Type B pancreatic cell (in vitro differentiated cells): ENCODE results near the gene B4GALT6. TPM values are rescaled to one million over a fixed set of nuclear protein-coding genes. Genes with fewer than 3 reads are reported as not detected.

Source experiments
- DNase-seq: peaks from one replicate; pipeline ENCODE4 v3.0.0; 2021; ENCODE audit warnings: mixed read lengths; ENCODE audit not compliant: unreplicated experiment; ENCODE audit errors: extremely low spot score
- H3K27ac Mint-ChIP-seq: 2 replicates; pipeline ENCODE4 v1.8.0; 2021; ENCODE audit warnings: mild to moderate bottlenecking, mixed read lengths
- H3K27me3 Mint-ChIP-seq: 2 replicates; pipeline ENCODE4 v1.8.0; 2021; ENCODE audit warnings: mixed read lengths
- H3K36me3 Mint-ChIP-seq: 2 replicates; pipeline ENCODE4 v1.8.0; 2021; ENCODE audit warnings: mixed read lengths
- H3K4me1 Mint-ChIP-seq: one replicate; pipeline ENCODE4 v1.8.0; 2021; ENCODE audit warnings: mixed read lengths; ENCODE audit not compliant: unreplicated experiment
- H3K4me3 Mint-ChIP-seq: 2 replicates; pipeline ENCODE4 v1.8.0; 2021; ENCODE audit warnings: mild to moderate bottlenecking, mixed read lengths
- H3K9me3 Mint-ChIP-seq: 2 replicates; pipeline ENCODE4 v1.8.0; 2021; ENCODE audit warnings: mixed read lengths
- total RNA-seq: library from RNA; stranded (reverse); gene quantifications from 2 replicates; pipeline ENCODE4 v1.2.1, GENCODE V29; 2021; ENCODE audit warnings: low replicate concordance
- TF ChIP-seq, protein P1 (sequence below): fragments of 200-600 bp; sonication (generic); conservative IDR thresholded peaks from 2 replicates; pipeline ENCODE4 v1.5.0; 2021; ENCODE audit warnings: antibody characterized with exemption, mild to moderate bottlenecking

Gene B4GALT6
- total RNA-seq, 1 donor from 2014 or later: 35.9 TPM

DNA sequence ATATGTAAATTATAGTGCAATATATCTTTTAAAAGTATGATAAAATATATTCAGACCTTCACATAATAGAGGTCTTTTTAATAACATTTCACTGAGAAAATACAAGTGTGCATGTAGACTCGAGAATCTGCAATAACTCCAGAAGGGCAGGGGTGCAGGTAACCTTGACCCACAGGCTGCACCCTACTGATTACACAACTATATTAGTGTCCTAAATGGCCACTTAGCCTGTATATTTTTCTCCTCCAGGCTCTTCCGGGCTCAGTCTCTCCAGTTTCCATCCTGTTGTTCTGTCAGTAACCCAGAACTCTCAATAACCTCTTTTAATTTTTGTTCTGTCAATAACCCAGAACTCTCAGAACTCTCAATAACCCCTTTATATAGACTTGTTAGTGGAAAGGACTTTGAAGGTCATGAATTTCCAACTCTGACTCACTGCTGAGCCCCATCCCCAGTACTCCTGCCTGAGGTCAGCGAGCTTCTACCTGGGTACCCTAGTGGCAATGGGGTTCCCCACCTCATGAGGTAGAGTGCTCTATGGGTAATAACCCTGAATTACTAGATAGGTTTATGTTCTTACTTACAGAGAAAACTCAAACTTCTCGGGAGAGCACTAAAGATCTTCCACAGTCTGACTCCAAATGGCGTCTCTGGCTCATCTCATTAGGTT lies 101.1 kb downstream of the B4GALT6 start:
- Mint-ChIP-seq H3K9me3 (peaks cover 2% of the 10 kb centered on the region), H3K4me1 (peaks cover 3% of the 10 kb centered on the region), H3K27me3 (no peaks in the 10 kb centered on the region), H3K36me3 (no peaks in the 10 kb centered on the region), H3K27ac (no peak overlapping the region), H3K4me3 (no peak overlapping the region)
- DNase-seq: no peak
- TF ChIP-seq, protein P1, sequence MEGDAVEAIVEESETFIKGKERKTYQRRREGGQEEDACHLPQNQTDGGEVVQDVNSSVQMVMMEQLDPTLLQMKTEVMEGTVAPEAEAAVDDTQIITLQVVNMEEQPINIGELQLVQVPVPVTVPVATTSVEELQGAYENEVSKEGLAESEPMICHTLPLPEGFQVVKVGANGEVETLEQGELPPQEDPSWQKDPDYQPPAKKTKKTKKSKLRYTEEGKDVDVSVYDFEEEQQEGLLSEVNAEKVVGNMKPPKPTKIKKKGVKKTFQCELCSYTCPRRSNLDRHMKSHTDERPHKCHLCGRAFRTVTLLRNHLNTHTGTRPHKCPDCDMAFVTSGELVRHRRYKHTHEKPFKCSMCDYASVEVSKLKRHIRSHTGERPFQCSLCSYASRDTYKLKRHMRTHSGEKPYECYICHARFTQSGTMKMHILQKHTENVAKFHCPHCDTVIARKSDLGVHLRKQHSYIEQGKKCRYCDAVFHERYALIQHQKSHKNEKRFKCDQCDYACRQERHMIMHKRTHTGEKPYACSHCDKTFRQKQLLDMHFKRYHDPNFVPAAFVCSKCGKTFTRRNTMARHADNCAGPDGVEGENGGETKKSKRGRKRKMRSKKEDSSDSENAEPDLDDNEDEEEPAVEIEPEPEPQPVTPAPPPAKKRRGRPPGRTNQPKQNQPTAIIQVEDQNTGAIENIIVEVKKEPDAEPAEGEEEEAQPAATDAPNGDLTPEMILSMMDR: no peak

DNA sequence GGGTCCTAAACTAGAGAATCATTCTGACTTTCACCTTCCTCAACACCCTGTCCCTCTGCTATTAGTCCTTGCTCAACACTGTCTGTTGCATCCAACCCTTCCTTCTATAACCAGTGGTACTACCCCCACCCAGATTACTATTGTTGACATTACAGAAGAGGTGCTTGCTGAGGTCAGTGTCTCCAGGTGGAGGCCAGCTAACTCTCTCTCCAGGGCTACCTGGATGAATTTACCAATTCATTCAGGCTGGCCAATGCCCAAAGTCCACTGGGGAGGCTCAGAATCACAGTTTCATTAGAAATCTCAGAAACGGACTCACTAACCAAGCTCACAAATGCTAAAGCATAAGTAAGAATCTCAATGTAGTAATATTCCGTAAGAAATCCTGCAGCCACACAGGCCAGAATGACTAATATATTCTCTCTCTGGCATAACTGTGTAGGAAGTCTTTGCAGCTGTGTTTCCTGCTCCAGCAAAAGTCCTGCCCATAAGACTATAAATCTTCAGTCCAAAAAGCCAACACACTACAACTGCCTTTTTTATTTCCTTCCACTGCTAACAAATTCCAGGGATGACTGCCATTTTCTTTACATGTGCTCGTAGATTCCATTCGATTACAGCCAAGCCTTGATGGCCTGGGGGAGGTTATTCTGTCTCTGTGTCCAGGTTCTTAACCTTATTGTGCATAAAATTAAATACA lies 102.7 kb downstream of the B4GALT6 start:
- H3K27ac Mint-ChIP-seq: no peak overlapping the region
- H3K36me3 Mint-ChIP-seq: no peaks in the 10 kb centered on the region
- TF ChIP-seq, protein P1: no peak
- H3K9me3 Mint-ChIP-seq: no peaks in the 10 kb centered on the region
- H3K4me1 Mint-ChIP-seq: no peaks in the 10 kb centered on the region
- peaks cover 4% of the 10 kb centered on the region for H3K27me3 Mint-ChIP-seq
- DNase-seq: no peak
- H3K4me3 Mint-ChIP-seq: no peak overlapping the region

DNA sequence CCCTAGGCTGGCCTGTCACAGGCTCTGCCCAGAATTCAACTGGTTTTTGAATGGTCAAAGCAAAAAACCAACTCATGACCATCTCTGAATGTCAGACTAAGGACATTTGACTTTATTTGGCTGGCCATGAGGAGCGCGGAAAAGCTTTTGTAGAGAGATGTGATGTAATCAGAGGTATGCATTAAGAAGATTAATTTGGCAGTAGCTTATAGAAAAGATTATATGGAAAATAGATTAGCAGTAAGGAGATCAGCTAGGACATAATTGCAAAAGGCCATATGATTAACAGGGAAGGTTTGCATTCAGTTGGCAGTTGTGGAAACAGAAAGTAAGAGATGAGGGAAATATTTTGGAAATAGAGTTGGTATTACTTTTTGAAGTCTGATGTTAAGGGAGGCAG lies 105.0 kb downstream of the B4GALT6 start:
- no peaks in the 10 kb centered on the region for H3K36me3 Mint-ChIP-seq
- TF ChIP-seq, protein P1: no peak
- H3K27me3 Mint-ChIP-seq: peaks cover 4% of the 10 kb centered on the region
- no peaks in the 10 kb centered on the region for H3K9me3 Mint-ChIP-seq
- H3K4me1 Mint-ChIP-seq: peaks cover 3% of the 10 kb centered on the region
- no peak for DNase-seq
- no peak overlapping the region for H3K4me3 Mint-ChIP-seq
- H3K27ac Mint-ChIP-seq: no peak overlapping the region

DNA sequence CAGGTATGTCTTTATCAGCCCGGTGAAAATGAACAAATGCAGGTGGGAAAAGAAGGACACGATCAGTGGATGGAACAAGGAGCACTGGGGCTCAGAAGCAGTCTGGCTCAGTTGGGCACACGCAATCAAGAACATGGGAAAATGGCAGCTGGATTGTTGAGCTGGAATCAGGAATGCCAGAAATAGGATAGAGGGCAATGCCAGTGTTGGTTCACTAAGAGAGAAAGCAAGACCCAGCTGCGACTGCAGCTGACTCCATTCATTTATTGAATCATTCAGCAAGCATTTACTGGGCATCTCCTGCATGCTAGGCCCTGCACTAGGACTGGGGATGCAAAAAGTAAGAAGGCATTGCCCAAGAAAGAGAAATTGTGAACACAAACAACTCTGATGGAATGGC lies 106.3 kb downstream of the B4GALT6 start:
- Mint-ChIP-seq H3K27ac (no peak overlapping the region), H3K9me3 (no peaks in the 10 kb centered on the region), H3K4me1 (peaks cover 5% of the 10 kb centered on the region), H3K4me3 (no peak overlapping the region), H3K27me3 (peaks cover 4% of the 10 kb centered on the region), H3K36me3 (no peaks in the 10 kb centered on the region)
- DNase-seq: no peak
- TF ChIP-seq, protein P1: no peak

DNA sequence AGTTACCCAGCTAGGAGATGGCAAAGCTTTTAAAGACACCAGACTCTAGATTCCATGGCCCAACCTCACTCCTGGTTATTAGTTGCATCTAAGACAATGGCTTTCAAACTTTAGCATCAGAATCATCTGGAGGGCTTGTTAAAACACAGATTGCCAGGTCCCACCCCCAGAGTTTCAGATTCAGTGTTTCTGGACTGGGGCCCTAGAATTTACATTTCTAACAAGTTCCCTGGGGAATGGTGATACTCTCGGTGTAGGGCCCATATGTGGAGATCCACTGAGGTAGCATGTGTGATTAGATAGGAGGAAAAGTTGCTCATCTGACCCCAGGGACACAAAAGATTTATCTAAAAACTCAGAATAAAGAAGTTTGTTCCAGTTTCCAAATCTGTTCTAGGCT lies 107.2 kb downstream of the B4GALT6 start:
- TF ChIP-seq, protein P1: no peak
- Mint-ChIP-seq H3K9me3 (no peaks in the 10 kb centered on the region), H3K4me1 (peaks cover 8% of the 10 kb centered on the region), H3K27me3 (peaks cover 4% of the 10 kb centered on the region), H3K36me3 (no peaks in the 10 kb centered on the region), H3K27ac (no peak overlapping the region), H3K4me3 (no peak overlapping the region)
- no peak for DNase-seq
